LNCaP clone FGC (cell line): Measurements from ENCODE around the gene DES.

Experiments used
- DNase-seq: peaks from one replicate; pipeline ENCODE4 v3.0.0-alpha.2; 2011; ENCODE audit warnings: low read depth
- H3K4me3 ChIP-seq: 2 replicates; pipeline ENCODE4 v1.5.1; 2011; ENCODE audit warnings: mild to moderate bottlenecking, low read depth, low read length, control low read depth
- CTCF ChIP-seq: IDR thresholded peaks from 2 replicates; pipeline ENCODE4 v1.5.1; 2012; ENCODE audit warnings: mild to moderate bottlenecking; ENCODE audit not compliant: control insufficient read depth, insufficient read depth; ENCODE audit errors: extremely low read depth

Gene DES

DNA sequence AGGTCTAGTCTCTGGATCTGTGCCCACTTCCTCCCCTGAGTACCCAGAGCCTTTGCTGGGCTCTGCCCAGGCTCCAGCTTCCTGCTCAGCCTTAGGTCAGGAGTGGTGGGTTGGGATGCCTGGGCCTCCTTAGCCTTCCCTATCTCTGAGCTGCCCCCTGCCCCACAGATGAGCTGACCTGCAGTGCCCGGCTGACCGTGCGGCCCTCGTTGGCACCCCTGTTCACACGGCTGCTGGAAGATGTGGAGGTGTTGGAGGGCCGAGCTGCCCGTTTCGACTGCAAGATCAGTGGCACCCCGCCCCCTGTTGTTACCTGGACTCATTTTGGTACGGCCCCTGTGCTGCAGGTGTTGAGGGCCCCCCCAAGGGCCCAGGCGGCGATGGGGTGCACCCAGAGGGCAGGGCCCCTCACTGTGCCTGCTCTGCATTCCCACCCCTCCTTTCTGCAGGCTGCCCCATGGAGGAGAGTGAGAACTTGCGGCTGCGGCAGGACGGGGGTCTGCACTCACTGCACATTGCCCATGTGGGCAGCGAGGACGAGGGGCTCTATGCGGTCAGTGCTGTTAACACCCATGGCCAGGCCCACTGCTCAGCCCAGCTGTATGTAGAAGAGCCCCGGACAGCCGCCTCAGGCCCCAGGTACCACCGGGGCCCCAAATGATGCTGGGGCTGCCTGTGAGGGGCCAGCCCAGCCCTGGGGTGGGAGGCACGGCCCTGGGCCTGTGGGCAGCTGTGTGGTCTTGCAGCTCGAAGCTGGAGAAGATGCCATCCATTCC lies 50.4 kb downstream of the DES start:
- DNase-seq = no peak
- TF ChIP-seq CTCF = no peak
- H3K4me3 ChIP-seq = no peak overlapping the region

DNA sequence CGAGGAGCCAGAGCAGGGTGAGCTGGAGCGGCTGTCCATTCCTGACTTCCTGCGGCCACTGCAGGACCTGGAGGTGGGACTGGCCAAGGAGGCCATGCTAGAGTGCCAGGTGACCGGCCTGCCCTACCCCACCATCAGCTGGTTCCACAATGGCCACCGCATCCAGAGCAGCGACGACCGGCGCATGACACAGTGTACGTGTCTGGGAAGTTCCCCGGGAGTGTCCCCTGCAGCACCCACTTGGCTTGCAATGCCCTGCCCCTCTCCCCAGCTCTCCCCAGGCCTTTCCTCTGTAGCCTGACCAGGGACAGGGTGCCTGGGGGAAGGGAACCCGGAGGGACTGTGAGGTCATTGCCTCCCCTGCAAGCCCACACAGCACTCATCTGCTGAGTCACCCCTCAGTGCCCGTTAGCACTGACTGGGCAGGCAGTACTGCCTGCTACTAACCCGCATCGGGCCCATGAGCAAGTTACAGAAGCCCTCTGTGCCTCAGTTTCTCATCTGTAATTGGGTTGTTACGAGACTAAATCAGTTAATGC lies 51.1 kb downstream of the DES start:
- TF ChIP-seq CTCF = no peak
- no peak for DNase-seq
- H3K4me3 ChIP-seq = no peak overlapping the region

GRCh38 chr2:219470429-219470828 lies 52.3 kb downstream of the DES start:
- no peak for DNase-seq
- H3K4me3 ChIP-seq = no peak overlapping the region
- no peak for TF ChIP-seq CTCF

DNA sequence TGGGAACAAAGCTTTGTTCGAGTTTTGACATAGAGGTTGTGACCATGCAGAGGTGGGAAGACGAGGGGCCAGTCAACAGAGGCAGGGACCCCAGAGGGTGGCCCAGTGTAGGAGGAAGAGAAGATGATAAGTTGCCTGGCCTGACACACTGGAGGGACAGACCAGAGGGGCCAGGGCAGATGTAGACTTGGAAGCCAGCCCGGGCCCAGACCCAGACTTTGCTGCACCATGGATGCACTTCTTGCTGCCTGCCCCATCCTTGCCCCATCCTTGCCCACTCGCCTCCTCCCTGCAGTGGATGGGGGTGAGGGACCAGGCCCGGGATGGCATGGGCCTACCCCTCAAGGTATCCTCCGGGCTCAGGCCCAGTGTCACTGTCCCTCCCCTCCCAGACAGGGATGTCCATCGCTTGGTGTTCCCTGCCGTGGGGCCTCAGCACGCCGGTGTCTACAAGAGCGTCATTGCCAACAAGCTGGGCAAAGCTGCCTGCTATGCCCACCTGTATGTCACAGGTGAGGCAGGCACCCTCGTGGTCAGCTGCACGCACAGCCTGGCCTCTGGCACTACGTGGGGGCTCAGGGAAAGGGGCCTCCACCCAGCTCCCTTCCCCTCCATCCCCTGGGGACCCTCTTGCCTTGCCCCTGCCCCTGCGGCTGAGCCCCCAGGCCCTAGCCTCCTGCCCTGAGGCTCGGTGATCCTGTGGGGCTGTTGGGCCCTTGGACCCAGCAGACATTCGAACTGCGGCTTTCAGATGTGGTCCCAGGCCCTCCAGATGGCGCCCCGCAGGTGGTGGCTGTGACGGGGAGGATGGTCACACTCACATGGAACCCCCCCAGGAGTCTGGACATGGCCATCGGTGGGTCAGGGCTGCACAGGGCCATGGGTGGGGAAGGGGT lies 53.5 kb downstream of the DES start:
- no peak for TF ChIP-seq CTCF
- no peak for DNase-seq

DNA sequence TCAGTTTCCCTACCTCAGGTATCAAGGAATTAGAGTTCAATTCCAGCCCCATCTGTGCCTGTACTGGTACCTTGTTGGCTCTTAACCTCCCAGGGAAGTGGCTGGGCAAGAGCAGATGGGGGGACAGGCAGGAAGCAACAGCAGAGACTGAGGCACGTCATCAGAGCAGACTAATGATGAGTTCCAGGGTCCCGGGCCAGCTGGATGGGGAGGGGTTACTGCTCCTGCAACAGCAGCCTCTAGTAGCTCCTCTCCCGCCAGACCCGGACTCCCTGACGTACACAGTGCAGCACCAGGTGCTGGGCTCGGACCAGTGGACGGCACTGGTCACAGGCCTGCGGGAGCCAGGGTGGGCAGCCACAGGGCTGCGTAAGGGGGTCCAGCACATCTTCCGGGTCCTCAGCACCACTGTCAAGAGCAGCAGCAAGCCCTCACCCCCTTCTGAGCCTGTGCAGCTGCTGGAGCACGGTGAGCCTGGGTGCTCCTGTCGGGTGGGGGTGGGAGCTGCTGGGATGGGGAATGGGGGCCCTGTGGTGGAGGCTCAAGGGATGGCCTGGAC lies 54.5 kb downstream of the DES start:
- no peak overlapping the region for H3K4me3 ChIP-seq

More for the DNA sequence above, 53.5 kb downstream of the DES start:
- no peak overlapping the region for H3K4me3 ChIP-seq

More for the DNA sequence above, 54.5 kb downstream of the DES start:
- no peak for DNase-seq
- no peak for TF ChIP-seq CTCF
